HepG2 (cell line): ENCODE measurements around the gene PAMR1. TPM values are rescaled to one million over a fixed set of nuclear protein-coding genes. Genes with fewer than 3 reads are reported as not detected.

Source experiments
- ATAC-seq: fragments of 200-7000 bp; cut with Tn5 transposase; 3 replicates; pipeline ENCODE4 v1.9.1; 2020; ENCODE audit warnings: mild to moderate bottlenecking, moderate library complexity
- BruUV-seq: library from RNA; stranded (reverse); fragments of 400-500 nt; replicated peaks from 2 replicates; lab custom pipeline; 2021; lab: Mats Ljungman, UMichigan
- CTCF ChIA-PET: fragments of 300-600 bp; formaldehyde crosslinking; extraction: SDS; loops from one replicate; lab custom pipeline; 2021; ENCODE audit warnings: low total read pairs, inconsistent platforms, low intra/inter-chr PET ratio; lab: Yijun Ruan, JAX
- POLR2A ChIA-PET: fragments of 350-600 bp; sonication (Branson Sonifier 250); formaldehyde crosslinking; loops from one replicate; lab custom pipeline; 2020; ENCODE audit warnings: antibody characterized with exemption, inconsistent platforms; lab: Yijun Ruan, JAX
- DNase-seq: peaks from one replicate; pipeline ENCODE4 v3.0.0-alpha.2; 2015; ENCODE audit warnings: low spot score
- FAIRE-seq: peaks from 3 replicates; lab custom pipeline; 2011; peaks lifted over from hg19 to GRCh38; lab: Jason Lieb, UNC
- H2AFZ ChIP-seq: one replicate; pipeline ENCODE4 v1.6.1; 2011; ENCODE audit warnings: low read length, inconsistent platforms
- H3K27ac ChIP-seq: fragments of 300-600 bp; 3 replicates; pipeline ENCODE4 v1.8.0; 2011; ENCODE audit warnings: mixed run types, mild to moderate bottlenecking, mixed read lengths, low read length, inconsistent platforms; ENCODE audit not compliant: insufficient read depth; ENCODE audit errors: extremely low read length
- H3K27me3 ChIP-seq, 2 experiments: fragments of 200-600 bp in 1 of 2; 2 replicates in 1 of 2; 3 replicates in 1 of 2; pipeline versions ENCODE4 v1.6.0 to v1.8.0; 2011; ENCODE audit warnings: low read length in 2 of 2, mild to moderate bottlenecking in 2 of 2, moderate library complexity in 2 of 2, inconsistent platforms in 1 of 2; ENCODE audit not compliant: insufficient read depth in 2 of 2, control insufficient read depth in 1 of 2
- H3K36me3 ChIP-seq, 2 experiments: fragments of 200-600 bp in 1 of 2; replicated peaks in 1 of 2; 2 replicates in 1 of 2; 3 replicates in 1 of 2; pipeline versions ENCODE4 v1.5.1 to v1.8.0; 2011; ENCODE audit warnings: low read length in 2 of 2, inconsistent platforms in 1 of 2; ENCODE audit not compliant: insufficient read depth in 2 of 2, control insufficient read depth in 1 of 2
- H3K4me1 ChIP-seq: 2 replicates; pipeline ENCODE4 v1.5.1; 2012; ENCODE audit warnings: low read length, inconsistent platforms; ENCODE audit not compliant: insufficient read depth
- H3K4me2 ChIP-seq: 2 replicates; pipeline ENCODE4 v1.6.0; 2011; ENCODE audit warnings: low read depth, low read length, inconsistent platforms
- H3K4me3 ChIP-seq, 3 experiments: fragments of 200-600 bp in 1 of 3; sonication (generic), shearing (Covaris generic) in 1 of 3; replicated peaks in 1 of 3; 2 replicates each; pipeline ENCODE4 v1.5.1; 2011 to 2016; ENCODE audit warnings: low read length in 3 of 3, inconsistent platforms in 2 of 3, low read depth in 2 of 3, mild to moderate bottlenecking in 2 of 3, control low read depth in 1 of 3, mixed read lengths in 1 of 3; ENCODE audit not compliant: insufficient read depth in 1 of 3
- H3K79me2 ChIP-seq: one replicate; pipeline ENCODE4 v1.6.1; 2011; ENCODE audit warnings: low read length, inconsistent platforms; ENCODE audit not compliant: insufficient read depth
- H3K9ac ChIP-seq: 2 replicates; pipeline ENCODE4 v1.6.0; 2011; ENCODE audit warnings: mild to moderate bottlenecking, low read depth, low read length, inconsistent platforms; ENCODE audit not compliant: insufficient read depth
- H3K9me3 ChIP-seq: 2 replicates; pipeline ENCODE4 v1.5.1; 2012; ENCODE audit warnings: mild to moderate bottlenecking, low read length
- H4K20me1 ChIP-seq: 2 replicates; pipeline ENCODE4 v1.6.0; 2011; ENCODE audit warnings: inconsistent platforms, mild to moderate bottlenecking, low read length, moderate library complexity; ENCODE audit not compliant: insufficient read depth
- HDAC1 ChIP-seq: sonication (generic); formaldehyde crosslinking; IDR thresholded peaks from 2 replicates; pipeline ENCODE4 v1.5.1; 2020; ENCODE audit warnings: mild to moderate bottlenecking, missing genetic modification reagents
- POLR2G ChIP-seq: fragments of 200-400 bp; formaldehyde crosslinking; IDR thresholded peaks from 2 replicates; pipeline ENCODE4 v1.6.1; 2018; ENCODE audit warnings: mild to moderate bottlenecking, low read depth, low read length, moderate library complexity
- SNAPC2 ChIP-seq: sonication (generic); formaldehyde crosslinking; IDR thresholded peaks from 2 replicates; pipeline ENCODE4 v1.8.1; 2022; ENCODE audit warnings: mild to moderate bottlenecking, missing genetic modification reagents
- SYNCRIP ChIP-seq: fragments of 200-400 bp; formaldehyde crosslinking; IDR thresholded peaks from 2 replicates; pipeline ENCODE4 v1.6.1; 2018; ENCODE audit warnings: mild to moderate bottlenecking, low read depth, low read length; ENCODE audit not compliant: insufficient read depth
- TAF15 ChIP-seq: fragments of 200-400 bp; formaldehyde crosslinking; IDR thresholded peaks from one replicate; pipeline ENCODE4 v1.6.1; 2018; ENCODE audit warnings: mild to moderate bottlenecking, low read depth, low read length; ENCODE audit not compliant: poor library complexity, severe bottlenecking
- ZNF30 ChIP-seq: sonication (generic); formaldehyde crosslinking; IDR thresholded peaks from 2 replicates; pipeline ENCODE4 v1.5.0; 2020; ENCODE audit warnings: mild to moderate bottlenecking, missing genetic modification reagents
- ZNF782 ChIP-seq: sonication (generic); formaldehyde crosslinking; IDR thresholded peaks from 2 replicates; pipeline ENCODE4 v1.4.0; 2020; ENCODE audit warnings: missing genetic modification reagents, mild to moderate bottlenecking, borderline replicate concordance
- WGBS: methylation state at CpG from one replicate; pipeline ENCODE4 v1.1.6; 2017; ENCODE audit warnings: low lambda C conversion rate; 5-methylcytosine and 5-hydroxymethylcytosine counted together
- in situ Hi-C: cut with HindIII; loops from 2 replicates; pipeline ENCODE4 v1.10.0; 2017; ENCODE audit warnings: low pct_unique_long_range_greater_than_20kb; ENCODE audit not compliant: extremely low pct_ligation_motif_present
- intact Hi-C: fragments of 100-400 bp; cut with micrococcal nuclease; formaldehyde crosslinking; loops from one replicate; pipeline ENCODE4 v1.10.0; 2022; ENCODE audit not compliant: unreplicated experiment
- polyA plus RNA-seq, 8 experiments: library from polyadenylated mRNA; depleted of rRNA in 3 of 8; stranded (reverse) in 7 of 8; unstranded in 1 of 8; fragments of >200 nt; fragmentation: Illumina TruSeq in 4 of 8; extraction: Trizol in 4 of 8; gene quantifications; 2 replicates each; pipeline versions ENCODE4 v1.2.1 to v1.2.3, GENCODE V29; 2011 to 2016; ENCODE audit warnings: low read depth in 4 of 8, missing spikeins in 1 of 8, mixed read lengths in 1 of 8; ENCODE audit not compliant: insufficient read depth in 1 of 8
- total RNA-seq, 5 experiments: library from RNA; depleted of rRNA; stranded (reverse); fragments of >200 nt; fragmentation: Illumina TruSeq; extraction: Trizol; gene quantifications; 2 replicates each; pipeline ENCODE4 v1.2.3, GENCODE V29; 2016; ENCODE audit warnings: low read depth in 1 of 5
- TF ChIP-seq, protein P1 (sequence below): sonication (generic); formaldehyde crosslinking; IDR thresholded peaks from 2 replicates; pipeline ENCODE4 v1.4.0; 2020; ENCODE audit warnings: missing genetic modification reagents
- TF ChIP-seq, protein P2 (sequence below), 2 experiments: sonication (generic) in 1 of 2; formaldehyde crosslinking in 1 of 2; IDR thresholded peaks; 2 replicates each; pipeline versions ENCODE4 v1.4.0 to v1.6.1; 2018 to 2020; ENCODE audit warnings: missing genetic modification reagents in 2 of 2, borderline replicate concordance in 1 of 2, low read depth in 1 of 2, mild to moderate bottlenecking in 1 of 2, missing biosample characterization in 1 of 2
- TF ChIP-seq, protein P3 (sequence below): sonication (generic); formaldehyde crosslinking; IDR thresholded peaks from 2 replicates; pipeline ENCODE4 v1.5.0; 2020; ENCODE audit warnings: mild to moderate bottlenecking, missing genetic modification reagents, borderline replicate concordance
- TF ChIP-seq, protein P4 (sequence below): IDR thresholded peaks from 2 replicates; pipeline ENCODE4 v1.6.1; 2012; ENCODE audit warnings: low read depth, low read length, improper control_type of control experiment
- TF ChIP-seq, protein P5 (sequence below): sonication (generic); formaldehyde crosslinking; IDR thresholded peaks from 2 replicates; pipeline ENCODE4 v1.5.0; 2020; ENCODE audit warnings: mild to moderate bottlenecking, missing genetic modification reagents

The PAMR1 gene
- total and polyA plus RNA-seq, 2 of the 13 experiments (the other 11 are each of a cell fraction or from before 2014, with no cell fraction given), result not detected

DNA sequence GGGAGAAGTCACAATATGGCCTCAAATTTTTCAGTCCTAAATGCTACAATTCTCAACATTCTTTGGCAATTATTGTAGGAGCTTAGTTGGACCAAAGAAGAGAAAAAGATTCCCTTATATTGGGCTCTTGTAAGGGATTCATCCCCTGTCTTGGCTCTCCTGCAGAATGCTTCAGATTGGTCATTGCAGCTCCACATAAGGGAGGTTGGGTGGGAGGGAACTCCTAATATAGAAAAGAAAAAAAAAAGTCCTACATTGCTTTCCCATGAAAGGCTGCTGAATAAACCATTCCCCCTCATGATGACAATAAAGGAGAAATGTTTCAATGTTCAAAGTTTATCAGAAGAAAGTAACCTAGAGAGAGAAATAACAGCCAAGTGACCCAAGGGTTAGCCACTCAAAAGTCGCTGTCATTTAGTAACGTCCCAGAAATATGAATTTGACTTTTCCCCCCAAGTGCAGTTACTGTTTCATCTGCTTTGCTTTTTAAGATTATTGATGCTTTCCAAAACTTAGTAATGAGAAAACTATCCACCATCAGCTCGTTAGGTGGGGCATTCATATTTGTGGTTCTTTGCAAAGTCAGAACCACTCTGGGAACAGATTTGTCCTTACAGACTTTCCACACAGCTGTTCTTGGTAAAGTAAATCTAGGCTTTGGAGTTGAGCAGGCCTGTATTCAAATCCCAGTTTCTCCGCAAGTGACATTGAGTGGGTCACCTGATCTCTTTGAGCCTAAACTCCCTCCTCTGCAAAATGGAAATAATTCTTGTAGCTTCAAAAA, 101.1 kb downstream of the PAMR1 start:
- Histone ChIP-seq H4K20me1 (no peaks in the 10 kb centered on the region), H2AFZ (no peak overlapping the region), H3K4me3 (no peak overlapping the region), H3K4me1 (no peaks in the 10 kb centered on the region), H3K36me3 (no peaks in the 10 kb centered on the region), H3K4me2 (no peak overlapping the region), H3K79me2 (no peaks in the 10 kb centered on the region), H3K9ac (no peak overlapping the region), H3K9me3 (no peaks in the 10 kb centered on the region), H3K27me3 (peaks cover 5 to 38% of the 10 kb centered on the region in 2 experiments; a peak in 3 of 5 replicates), H3K27ac (no peak overlapping the region)
- WGBS, result 14% methylated on average over 4 of the region's 4 CpGs
- no TSS peak for BruUV-seq
- intact Hi-C loops, result no loop called here
- FAIRE-seq, result no peak
- no peak for ATAC-seq
- DNase-seq, result no peak
- CTCF ChIA-PET, result no interaction called here
- in situ Hi-C loops, result no loop called here
- POLR2A ChIA-PET, result no interaction called here
- TF ChIP-seq, protein P1, sequence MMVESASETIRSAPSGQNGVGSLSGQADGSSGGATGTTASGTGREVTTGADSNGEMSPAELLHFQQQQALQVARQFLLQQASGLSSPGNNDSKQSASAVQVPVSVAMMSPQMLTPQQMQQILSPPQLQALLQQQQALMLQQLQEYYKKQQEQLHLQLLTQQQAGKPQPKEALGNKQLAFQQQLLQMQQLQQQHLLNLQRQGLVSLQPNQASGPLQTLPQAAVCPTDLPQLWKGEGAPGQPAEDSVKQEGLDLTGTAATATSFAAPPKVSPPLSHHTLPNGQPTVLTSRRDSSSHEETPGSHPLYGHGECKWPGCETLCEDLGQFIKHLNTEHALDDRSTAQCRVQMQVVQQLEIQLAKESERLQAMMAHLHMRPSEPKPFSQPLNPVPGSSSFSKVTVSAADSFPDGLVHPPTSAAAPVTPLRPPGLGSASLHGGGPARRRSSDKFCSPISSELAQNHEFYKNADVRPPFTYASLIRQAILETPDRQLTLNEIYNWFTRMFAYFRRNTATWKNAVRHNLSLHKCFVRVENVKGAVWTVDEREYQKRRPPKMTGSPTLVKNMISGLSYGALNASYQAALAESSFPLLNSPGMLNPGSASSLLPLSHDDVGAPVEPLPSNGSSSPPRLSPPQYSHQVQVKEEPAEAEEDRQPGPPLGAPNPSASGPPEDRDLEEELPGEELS (CRISPR knock-in tag), result no peak
- no peak for TF ChIP-seq ZNF782 (CRISPR knock-in tag)
- no peak for TF ChIP-seq HDAC1 (CRISPR knock-in tag)
- TF ChIP-seq ZNF30 (CRISPR knock-in tag), result no peak
- TF ChIP-seq, protein P2, sequence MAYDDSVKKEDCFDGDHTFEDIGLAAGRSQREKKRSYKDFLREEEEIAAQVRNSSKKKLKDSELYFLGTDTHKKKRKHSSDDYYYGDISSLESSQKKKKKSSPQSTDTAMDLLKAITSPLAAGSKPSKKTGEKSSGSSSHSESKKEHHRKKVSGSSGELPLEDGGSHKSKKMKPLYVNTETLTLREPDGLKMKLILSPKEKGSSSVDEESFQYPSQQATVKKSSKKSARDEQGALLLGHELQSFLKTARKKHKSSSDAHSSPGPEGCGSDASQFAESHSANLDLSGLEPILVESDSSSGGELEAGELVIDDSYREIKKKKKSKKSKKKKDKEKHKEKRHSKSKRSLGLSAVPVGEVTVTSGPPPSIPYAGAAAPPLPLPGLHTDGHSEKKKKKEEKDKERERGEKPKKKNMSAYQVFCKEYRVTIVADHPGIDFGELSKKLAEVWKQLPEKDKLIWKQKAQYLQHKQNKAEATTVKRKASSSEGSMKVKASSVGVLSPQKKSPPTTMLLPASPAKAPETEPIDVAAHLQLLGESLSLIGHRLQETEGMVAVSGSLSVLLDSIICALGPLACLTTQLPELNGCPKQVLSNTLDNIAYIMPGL (CRISPR knock-in tag; IDR thresholded peaks at IDR 0.05; ENCODE audit: borderline replicate concordance in 1 of 2, low read depth in 1 of 2), result no peak
- TF ChIP-seq, protein P3, sequence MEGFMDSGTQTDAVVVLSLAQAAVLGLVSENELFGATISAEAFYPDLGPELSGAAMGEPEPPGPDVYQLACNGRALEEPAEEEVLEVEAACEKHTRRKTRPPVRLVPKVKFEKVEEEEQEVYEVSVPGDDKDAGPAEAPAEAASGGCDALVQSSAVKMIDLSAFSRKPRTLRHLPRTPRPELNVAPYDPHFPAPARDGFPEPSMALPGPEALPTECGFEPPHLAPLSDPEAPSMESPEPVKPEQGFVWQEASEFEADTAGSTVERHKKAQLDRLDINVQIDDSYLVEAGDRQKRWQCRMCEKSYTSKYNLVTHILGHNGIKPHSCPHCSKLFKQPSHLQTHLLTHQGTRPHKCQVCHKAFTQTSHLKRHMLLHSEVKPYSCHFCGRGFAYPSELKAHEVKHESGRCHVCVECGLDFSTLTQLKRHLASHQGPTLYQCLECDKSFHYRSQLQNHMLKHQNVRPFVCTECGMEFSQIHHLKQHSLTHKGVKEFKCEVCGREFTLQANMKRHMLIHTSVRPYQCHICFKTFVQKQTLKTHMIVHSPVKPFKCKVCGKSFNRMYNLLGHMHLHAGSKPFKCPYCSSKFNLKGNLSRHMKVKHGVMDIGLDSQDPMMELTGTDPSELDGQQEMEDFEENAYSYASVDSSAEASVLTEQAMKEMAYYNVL, result no peak
- TF ChIP-seq POLR2G, result no peak
- no peak for TF ChIP-seq SNAPC2 (CRISPR knock-in tag)
- TF ChIP-seq, protein P4, sequence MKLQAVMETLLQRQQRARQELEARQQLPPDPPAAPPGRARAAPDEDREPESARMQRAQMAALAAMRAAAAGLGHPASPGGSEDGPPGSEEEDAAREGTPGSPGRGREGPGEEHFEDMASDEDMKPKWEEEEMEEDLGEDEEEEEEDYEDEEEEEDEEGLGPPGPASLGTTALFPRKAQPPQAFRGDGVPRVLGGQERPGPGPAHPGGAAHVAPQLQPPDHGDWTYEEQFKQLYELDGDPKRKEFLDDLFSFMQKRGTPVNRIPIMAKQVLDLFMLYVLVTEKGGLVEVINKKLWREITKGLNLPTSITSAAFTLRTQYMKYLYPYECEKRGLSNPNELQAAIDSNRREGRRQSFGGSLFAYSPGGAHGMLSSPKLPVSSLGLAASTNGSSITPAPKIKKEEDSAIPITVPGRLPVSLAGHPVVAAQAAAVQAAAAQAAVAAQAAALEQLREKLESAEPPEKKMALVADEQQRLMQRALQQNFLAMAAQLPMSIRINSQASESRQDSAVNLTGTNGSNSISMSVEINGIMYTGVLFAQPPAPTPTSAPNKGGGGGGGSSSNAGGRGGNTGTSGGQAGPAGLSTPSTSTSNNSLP, result no peak
- no peak for TF ChIP-seq TAF15
- TF ChIP-seq SYNCRIP, result no peak
- TF ChIP-seq, protein P5, sequence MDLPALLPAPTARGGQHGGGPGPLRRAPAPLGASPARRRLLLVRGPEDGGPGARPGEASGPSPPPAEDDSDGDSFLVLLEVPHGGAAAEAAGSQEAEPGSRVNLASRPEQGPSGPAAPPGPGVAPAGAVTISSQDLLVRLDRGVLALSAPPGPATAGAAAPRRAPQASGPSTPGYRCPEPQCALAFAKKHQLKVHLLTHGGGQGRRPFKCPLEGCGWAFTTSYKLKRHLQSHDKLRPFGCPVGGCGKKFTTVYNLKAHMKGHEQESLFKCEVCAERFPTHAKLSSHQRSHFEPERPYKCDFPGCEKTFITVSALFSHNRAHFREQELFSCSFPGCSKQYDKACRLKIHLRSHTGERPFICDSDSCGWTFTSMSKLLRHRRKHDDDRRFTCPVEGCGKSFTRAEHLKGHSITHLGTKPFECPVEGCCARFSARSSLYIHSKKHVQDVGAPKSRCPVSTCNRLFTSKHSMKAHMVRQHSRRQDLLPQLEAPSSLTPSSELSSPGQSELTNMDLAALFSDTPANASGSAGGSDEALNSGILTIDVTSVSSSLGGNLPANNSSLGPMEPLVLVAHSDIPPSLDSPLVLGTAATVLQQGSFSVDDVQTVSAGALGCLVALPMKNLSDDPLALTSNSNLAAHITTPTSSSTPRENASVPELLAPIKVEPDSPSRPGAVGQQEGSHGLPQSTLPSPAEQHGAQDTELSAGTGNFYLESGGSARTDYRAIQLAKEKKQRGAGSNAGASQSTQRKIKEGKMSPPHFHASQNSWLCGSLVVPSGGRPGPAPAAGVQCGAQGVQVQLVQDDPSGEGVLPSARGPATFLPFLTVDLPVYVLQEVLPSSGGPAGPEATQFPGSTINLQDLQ (CRISPR knock-in tag), result no peak
